ENCODE measurements around the gene KCNK1. TPM values are rescaled to one million over a fixed set of nuclear protein-coding genes. Genes with fewer than 3 reads are reported as not detected.

KCNK1 gene
- total RNA-seq, 1 experiment from 2014 or later: 31.1 TPM

DNA sequence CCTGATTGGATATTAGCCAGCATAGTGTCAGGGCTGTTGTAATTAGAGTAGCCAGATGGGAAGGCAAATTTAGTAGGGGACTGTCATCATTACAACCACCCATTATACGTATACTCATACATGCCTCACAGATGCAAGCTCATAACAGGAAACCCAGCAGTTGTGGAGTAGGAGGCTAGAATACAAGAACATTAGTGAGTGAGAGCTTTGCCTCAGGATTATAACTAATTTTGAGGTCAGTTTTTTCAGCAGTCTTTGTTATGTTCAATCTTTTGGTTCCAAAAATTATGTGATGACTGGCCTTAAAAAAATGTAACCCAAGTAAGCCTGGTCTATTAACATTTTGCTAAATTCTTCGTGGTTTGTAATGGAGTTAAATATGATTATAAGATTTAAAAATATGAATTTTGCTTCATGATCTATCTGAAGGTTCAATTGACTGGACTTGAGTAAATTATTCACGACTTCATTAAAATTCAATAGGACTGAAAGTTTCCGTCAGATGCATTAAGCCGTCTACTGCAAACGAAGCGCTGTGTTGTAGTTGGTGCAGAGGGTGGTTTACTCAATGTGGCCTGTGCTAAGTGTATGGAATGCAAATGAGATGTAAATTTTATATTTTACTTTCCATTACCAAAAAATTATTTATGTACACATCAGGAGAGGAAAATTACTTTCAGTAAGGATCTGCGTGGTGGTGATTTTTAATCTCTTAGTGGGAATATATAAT lies 48.8 kb downstream of the KCNK1 start:
- no peak overlapping the region for H2AFZ ChIP-seq (ENCODE audit: low read length)
- H3K9me2 ChIP-seq (replicated peaks; ENCODE audit: low read length): no peaks in the 10 kb centered on the region
- no peak overlapping the region for H3K9ac ChIP-seq (ENCODE audit: low read length)
- no peaks in the 10 kb centered on the region for H3F3A ChIP-seq (ENCODE audit: low read length, unreplicated experiment)
- ATAC-seq: no peak
- POLR2A ChIA-PET (ENCODE audit: unreplicated experiment): interaction anchor here (0.5 kb wide), 1 partner anchor 244 kb away, joined by 3 read pairs; no protein-coding TSS in a partner anchor
- no peak overlapping the region for H3K4me3 ChIP-seq (ENCODE audit: low read length)
- H3K4me2 ChIP-seq (ENCODE audit: low read length): no peak overlapping the region
- H3K36me3 ChIP-seq (ENCODE audit: low read depth, low read length): peaks cover 2% of the 10 kb centered on the region; the same call in 1 of the 2 replicates
- DNase-seq: no peak
- H3K4me1 ChIP-seq (ENCODE audit: insufficient read depth, low read length): no peaks in the 10 kb centered on the region; the same call in 1 of the 2 replicates
- H4K20me1 ChIP-seq (ENCODE audit: low read length): no peaks in the 10 kb centered on the region
- H3K27ac ChIP-seq (ENCODE audit: low read length): no peak overlapping the region
- CTCF ChIA-PET: no interaction called here
- BruUV-seq (replicated peaks): no TSS peak
- H3K9me3 ChIP-seq (ENCODE audit: low read length): no peaks in the 10 kb centered on the region
- H3K79me2 ChIP-seq (ENCODE audit: low read length): peaks cover 67% of the 10 kb centered on the region
- H3K27me3 ChIP-seq (ENCODE audit: low read length): no peaks in the 10 kb centered on the region
- intact Hi-C loops (cut with micrococcal nuclease): no loop called here
- TF ChIP-seq EZH2 (IDR thresholded peaks at IDR 0.05; ENCODE audit: low read length, unreplicated experiment): no peak
- TF ChIP-seq EZH2phosphoT487 (IDR thresholded peaks at IDR 0.05; ENCODE audit: borderline replicate concordance, low read length): no peak
- TF ChIP-seq, protein P1, sequence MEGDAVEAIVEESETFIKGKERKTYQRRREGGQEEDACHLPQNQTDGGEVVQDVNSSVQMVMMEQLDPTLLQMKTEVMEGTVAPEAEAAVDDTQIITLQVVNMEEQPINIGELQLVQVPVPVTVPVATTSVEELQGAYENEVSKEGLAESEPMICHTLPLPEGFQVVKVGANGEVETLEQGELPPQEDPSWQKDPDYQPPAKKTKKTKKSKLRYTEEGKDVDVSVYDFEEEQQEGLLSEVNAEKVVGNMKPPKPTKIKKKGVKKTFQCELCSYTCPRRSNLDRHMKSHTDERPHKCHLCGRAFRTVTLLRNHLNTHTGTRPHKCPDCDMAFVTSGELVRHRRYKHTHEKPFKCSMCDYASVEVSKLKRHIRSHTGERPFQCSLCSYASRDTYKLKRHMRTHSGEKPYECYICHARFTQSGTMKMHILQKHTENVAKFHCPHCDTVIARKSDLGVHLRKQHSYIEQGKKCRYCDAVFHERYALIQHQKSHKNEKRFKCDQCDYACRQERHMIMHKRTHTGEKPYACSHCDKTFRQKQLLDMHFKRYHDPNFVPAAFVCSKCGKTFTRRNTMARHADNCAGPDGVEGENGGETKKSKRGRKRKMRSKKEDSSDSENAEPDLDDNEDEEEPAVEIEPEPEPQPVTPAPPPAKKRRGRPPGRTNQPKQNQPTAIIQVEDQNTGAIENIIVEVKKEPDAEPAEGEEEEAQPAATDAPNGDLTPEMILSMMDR (conservative IDR thresholded peaks at IDR 0.05; ENCODE audit: low read depth, low read length): no peak

DNA sequence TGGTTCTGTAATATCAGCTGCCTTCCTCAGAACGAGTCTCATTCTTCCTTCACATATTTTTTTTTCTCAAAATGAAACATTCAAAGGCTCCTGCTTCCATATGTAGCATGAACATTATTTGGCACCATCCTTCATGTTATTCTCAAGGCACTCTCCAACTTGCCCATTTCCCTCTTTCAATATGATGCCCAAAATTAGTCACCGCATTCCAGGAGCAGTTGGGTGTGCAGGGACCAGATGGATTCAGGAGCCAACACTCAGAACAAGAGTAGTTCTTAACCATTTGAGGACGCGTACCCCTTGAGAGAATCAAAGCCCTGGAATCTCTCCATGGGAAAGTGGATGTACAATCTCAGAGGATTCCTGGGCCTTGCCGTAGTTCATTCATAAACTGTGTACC lies 50.3 kb downstream of the KCNK1 start:
- no peak overlapping the region for H3K27ac ChIP-seq (ENCODE audit: low read length)
- POLR2A ChIA-PET (ENCODE audit: unreplicated experiment): no interaction called here
- H3K27me3 ChIP-seq (ENCODE audit: low read length): no peaks in the 10 kb centered on the region
- CTCF ChIA-PET: no interaction called here
- BruUV-seq (replicated peaks): no TSS peak
- no peaks in the 10 kb centered on the region for H3K9me3 ChIP-seq (ENCODE audit: low read length)
- peaks cover 2% of the 10 kb centered on the region; the same call in 1 of the 2 replicates for H3K36me3 ChIP-seq (ENCODE audit: low read depth, low read length)
- no peak overlapping the region for H3K4me2 ChIP-seq (ENCODE audit: low read length)
- ATAC-seq: no peak
- no peak overlapping the region for H2AFZ ChIP-seq (ENCODE audit: low read length)
- no peak for DNase-seq
- H3F3A ChIP-seq (ENCODE audit: low read length, unreplicated experiment): no peaks in the 10 kb centered on the region
- intact Hi-C loops (cut with micrococcal nuclease): no loop called here
- H3K79me2 ChIP-seq (ENCODE audit: low read length): peaks cover 64% of the 10 kb centered on the region
- no peak overlapping the region for H3K9ac ChIP-seq (ENCODE audit: low read length)
- H3K4me1 ChIP-seq (ENCODE audit: insufficient read depth, low read length): peaks cover 12% of the 10 kb centered on the region
- TF ChIP-seq, protein P1 (conservative IDR thresholded peaks at IDR 0.05; ENCODE audit: low read depth, low read length): no peak
- TF ChIP-seq EZH2phosphoT487 (IDR thresholded peaks at IDR 0.05; ENCODE audit: borderline replicate concordance, low read length) (no peak), EZH2 (IDR thresholded peaks at IDR 0.05; ENCODE audit: low read length, unreplicated experiment) (no peak)
- no peak overlapping the region for H3K4me3 ChIP-seq (ENCODE audit: low read length)
- no peaks in the 10 kb centered on the region for H3K9me2 ChIP-seq (replicated peaks; ENCODE audit: low read length)
- no peaks in the 10 kb centered on the region for H4K20me1 ChIP-seq (ENCODE audit: low read length)

Measured in PC-3 (cell line).